ENCODE measurements around the gene GNB5. TPM values are rescaled to one million over a fixed set of nuclear protein-coding genes. Genes with fewer than 3 reads are reported as not detected.

GNB5 gene
- total RNA-seq: 10 to 100 TPM; 12.2 to 24.0 (median 17.2) TPM

GRCh38 chr15:52191207-52191606, at the start of gene GNB5:
TSS of gene GNB5 (minus strand) at chr15:52191392. CDS start at chr15:52184676, 6,716 bp downstream.
- TF ChIP-seq CTCF (IDR thresholded peaks at IDR 0.05; ENCODE audit: low read depth): no peak

- no peak for TF ChIP-seq CTCF (IDR thresholded peaks at IDR 0.05; ENCODE audit: low read depth)
Measured at GRCh38 chr15:52240166-52240565, 49.0 kb upstream of the GNB5 start.

GRCh38 chr15:52238149-52238548, 47.0 kb upstream of the GNB5 start:
- no peak for TF ChIP-seq CTCF (IDR thresholded peaks at IDR 0.05; ENCODE audit: low read depth)

GRCh38 chr15:52236013-52236412, 44.8 kb upstream of the GNB5 start:
- no peak for TF ChIP-seq CTCF (IDR thresholded peaks at IDR 0.05; ENCODE audit: low read depth)

GRCh38 chr15:52234596-52235541, 43.7 kb upstream of the GNB5 start:
- no peak for TF ChIP-seq CTCF (IDR thresholded peaks at IDR 0.05; ENCODE audit: low read depth)

GRCh38 chr15:52233405-52233804, 42.2 kb upstream of the GNB5 start:
- no peak for TF ChIP-seq CTCF (IDR thresholded peaks at IDR 0.05; ENCODE audit: low read depth)

- no peak for TF ChIP-seq CTCF (IDR thresholded peaks at IDR 0.05; ENCODE audit: low read depth)
Measured at GRCh38 chr15:52232327-52232726, 41.1 kb upstream of the GNB5 start.

Measured in subcutaneous adipose tissue (tissue), 4 donors.